Measurements from ENCODE around the gene POU5F1.

POU5F1 gene

DNA sequence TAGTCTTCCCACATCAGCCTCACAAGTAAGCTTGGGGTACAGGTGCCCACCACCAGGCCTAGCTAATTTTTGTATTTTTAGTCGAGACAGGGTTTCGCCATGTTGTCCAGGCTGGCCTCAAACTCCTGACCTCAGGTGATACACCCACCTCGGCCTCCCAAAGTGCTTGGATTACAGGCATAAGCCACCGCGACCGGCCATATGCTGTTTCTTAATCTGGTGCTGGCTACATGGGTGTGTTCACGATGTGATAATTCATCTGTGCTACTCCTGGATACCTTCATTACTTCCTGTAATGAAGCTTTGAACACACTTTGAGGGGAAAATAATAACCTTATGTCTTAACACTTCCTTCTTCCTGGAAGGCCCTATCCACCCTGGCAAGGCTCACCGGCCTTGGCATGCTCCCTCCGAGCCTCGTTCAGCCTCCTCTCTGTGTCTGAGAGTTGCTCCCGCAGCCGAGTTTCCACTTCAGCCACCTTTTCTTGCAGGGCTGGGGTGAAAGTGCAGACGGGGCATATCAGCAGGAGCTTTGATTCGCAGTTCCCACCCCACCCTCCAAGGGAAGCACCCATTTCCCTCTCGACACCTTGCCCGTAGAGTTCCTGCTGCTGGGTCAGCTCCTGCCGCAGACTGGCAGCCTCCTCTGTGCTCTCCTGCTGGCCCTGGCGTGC, 26.0 kb downstream of the POU5F1 start:
- in situ Hi-C loops (cut with HindIII; ENCODE audit: low sequenced_read_pairs) = no loop called here

DNA sequence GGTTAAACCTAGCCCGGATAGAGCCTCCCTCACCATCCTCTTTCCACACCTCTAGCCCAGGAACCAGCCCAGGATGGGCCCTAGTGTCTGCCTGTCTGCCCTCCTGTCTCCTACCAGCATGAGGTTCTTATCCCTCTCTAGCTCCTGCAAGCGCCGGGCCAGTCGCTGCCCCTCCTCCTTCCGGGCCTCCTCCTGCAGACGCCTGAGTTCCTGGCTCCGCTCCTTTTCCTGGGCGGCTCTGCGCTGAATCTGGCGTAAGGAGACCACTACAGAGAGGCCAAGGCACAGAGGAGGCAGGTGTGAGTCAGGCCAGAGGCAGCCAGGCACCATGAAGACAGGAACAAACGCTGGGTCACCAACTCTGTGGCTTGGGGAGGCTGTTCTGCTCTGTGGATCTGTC, 27.3 kb downstream of the POU5F1 start:
- in situ Hi-C loops (cut with HindIII; ENCODE audit: low sequenced_read_pairs) = no loop called here

DNA sequence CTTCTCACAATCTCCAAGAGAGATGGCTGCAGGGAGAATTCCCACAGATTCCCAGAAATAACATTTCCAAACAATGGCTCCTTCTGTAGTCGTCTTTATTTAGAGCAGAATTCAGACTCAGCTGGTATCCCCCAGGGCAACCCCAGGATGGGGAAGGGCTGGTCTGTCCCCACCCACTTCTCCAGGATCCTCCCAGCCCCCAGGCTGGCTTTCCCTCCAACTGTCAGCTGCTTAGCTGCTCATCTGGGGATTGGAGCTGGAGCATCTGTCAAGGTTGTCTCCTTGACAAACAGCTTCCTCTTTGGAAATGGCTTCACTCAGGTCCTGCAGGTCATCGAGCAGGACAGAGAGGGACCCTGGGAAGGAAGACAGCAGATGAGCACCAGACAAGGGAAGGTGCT, 28.1 kb downstream of the POU5F1 start:
- in situ Hi-C loops (cut with HindIII; ENCODE audit: low sequenced_read_pairs) = no loop called here

DNA sequence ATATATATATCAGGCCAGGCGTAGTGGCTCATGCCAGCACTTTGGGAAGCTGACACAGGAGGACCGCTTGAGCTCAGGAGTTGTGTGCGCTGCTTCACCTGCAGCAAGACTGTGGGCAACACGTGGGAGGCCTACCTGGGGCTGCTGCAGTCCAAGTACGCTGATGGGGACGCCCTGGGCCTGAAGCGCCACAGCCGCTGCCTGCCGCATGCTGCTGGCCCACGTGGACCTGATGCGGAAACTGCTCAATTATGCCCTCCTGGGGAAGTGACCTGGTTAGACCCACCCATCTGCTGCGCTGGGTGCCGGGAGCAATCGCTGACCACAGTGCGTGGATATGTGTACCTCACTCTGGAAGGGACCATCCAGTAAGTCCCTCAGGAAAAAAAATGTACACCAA, 29.8 kb downstream of the POU5F1 start:
- in situ Hi-C loops (cut with HindIII; ENCODE audit: low sequenced_read_pairs) = no loop called here

DNA sequence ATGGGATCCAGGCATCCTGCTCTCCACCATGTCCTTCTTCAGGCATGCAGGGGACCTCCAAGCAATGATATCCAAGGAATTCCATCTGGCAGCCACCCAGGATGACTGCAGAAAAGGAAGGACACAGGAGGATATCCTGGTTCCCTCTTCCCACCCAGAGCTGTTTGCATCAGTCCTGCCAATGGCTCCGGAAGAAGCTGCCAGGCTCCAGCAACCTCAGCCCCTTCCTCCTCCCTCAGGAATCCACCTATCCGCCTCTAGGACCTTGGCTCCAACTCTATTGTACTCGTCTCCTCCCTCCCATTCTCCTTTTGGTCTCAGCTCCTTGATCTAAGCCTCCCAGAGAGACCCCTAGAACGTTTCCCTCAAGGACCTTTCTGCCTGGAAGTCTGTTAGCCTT, 30.9 kb downstream of the POU5F1 start:
- in situ Hi-C loops (cut with HindIII; ENCODE audit: low sequenced_read_pairs) = no loop called here

DNA sequence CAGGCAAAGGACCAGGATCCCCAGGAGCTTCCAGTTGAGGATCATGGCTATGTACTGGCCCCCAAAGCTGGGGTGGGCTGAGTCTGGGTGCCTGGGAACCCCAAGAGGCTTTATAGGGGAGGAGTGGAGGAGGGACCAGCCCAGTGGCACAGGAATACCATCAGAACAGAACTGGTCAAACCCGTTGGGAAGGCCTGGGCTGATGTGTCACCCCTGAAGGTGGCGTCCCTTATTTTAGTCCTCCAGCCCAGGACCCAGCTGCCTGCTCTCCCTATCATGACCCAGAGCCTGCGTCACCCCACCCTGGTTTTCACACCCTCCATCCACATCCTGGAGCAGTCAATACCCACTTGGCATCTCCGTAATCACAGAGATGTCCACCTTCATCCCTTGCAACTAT, 31.5 kb downstream of the POU5F1 start, which contains the start of gene PSORS1C2:
Gene PSORS1C2, minus strand, starts transcription at position 85 of the 400 bp plus-strand sequence. Its CDS starts 40 bp downstream, at position 45.
- in situ Hi-C loops (cut with HindIII; ENCODE audit: low sequenced_read_pairs) = no loop called here

DNA sequence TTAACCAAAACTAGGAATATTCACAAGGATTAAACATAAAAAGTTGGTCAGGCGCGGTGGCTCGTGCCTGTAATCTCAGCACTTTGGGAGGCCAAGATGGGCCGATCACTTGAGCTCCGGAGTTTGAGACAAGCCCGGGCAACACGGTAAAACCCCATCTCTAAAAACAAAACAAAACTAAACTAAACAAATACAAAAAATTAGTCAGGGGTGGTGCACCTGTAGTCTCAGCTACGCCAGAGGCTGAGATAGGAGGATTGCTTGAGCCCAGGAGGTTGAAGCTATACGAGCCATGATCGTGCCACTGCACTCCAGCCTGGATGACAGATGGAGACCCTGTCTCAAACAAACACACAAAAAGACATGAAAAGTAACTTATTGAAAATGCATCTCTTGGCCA, 34.8 kb downstream of the POU5F1 start:
- in situ Hi-C loops (cut with HindIII; ENCODE audit: low sequenced_read_pairs) = no loop called here

DNA sequence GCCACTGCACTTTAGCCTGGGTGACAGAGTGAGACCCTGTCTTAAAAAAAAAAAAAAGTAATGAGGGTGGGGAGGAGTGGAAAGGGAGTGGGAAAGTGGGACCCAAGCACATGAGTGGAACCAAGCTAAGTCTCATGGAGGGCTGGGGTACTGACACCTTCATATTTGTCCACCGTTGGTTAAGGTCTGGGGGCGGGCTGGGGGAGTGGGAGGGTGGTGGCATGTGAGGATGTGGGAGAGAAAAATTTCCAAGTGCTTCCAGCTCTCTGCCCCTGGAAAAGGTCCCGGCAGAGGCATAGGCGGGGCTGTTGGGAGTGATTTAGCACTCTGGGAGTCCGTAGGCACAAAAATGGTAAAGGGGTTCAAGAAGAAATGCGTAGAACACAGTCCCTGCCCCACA, 37.7 kb downstream of the POU5F1 start:
- in situ Hi-C loops (cut with HindIII; ENCODE audit: low sequenced_read_pairs) = no loop called here

DNA sequence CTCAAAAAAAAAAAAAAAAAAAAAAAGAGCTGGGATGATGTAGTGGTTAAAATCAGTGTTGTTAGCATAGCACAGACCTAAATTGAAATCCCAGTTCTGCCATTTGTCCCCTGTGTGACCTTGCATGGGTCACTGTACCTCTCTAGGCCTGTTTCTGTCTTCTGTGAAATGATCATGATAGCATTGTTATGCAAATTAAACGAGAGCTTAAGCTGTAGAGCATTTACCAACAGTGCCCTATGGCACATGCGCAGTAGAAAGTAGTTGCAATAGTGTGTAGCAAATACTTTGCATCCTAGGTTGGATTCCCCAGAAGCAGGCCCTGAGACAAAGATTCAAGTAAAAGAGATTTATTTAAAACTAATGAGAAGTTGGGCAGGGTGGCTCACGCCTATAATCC, 38.9 kb downstream of the POU5F1 start:
- in situ Hi-C loops (cut with HindIII; ENCODE audit: low sequenced_read_pairs) = no loop called here

DNA sequence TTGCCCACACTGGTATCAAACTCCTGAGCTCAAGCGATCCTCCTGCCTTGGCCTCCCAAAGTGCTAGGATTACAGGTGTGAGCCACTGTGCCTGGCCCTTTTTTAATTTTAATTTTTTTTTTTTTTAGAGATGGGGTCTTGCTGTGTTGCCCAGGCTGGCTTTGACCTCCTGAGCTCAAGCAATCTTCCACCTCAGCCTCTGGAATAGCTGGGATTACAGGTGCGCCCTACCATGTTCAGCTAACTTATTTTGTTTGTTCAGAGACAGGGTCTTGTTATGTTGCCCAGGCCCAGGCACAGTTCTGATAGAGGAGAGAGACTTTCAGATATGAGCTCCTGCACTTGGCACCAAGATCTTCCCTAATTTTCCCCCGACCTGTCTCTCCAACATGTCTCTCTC, 39.7 kb downstream of the POU5F1 start:
- in situ Hi-C loops (cut with HindIII; ENCODE audit: low sequenced_read_pairs) = no loop called here

DNA sequence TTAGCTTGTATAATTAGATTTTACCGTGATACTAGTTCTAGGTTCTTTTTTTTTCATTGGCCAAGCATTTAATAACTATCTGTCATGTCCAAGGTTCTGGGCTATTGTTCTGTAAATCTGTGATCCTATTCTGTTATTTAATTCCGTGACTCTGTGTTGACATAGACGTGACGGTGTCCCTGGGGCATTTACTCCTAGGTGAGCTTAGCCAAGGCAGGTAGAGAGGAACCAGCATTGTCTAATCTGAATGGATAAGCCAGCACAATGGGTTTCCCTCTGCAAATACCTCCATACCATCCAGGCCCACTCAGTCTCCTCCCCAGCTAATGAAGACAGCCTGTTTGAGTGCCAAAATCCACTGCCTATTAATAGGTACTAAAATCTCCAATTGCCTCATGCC, 41.4 kb downstream of the POU5F1 start:
- in situ Hi-C loops (cut with HindIII; ENCODE audit: low sequenced_read_pairs) = loop anchor here (5.0 kb wide), 1 partner anchor 53 kb away; no protein-coding TSS in a partner anchor

DNA sequence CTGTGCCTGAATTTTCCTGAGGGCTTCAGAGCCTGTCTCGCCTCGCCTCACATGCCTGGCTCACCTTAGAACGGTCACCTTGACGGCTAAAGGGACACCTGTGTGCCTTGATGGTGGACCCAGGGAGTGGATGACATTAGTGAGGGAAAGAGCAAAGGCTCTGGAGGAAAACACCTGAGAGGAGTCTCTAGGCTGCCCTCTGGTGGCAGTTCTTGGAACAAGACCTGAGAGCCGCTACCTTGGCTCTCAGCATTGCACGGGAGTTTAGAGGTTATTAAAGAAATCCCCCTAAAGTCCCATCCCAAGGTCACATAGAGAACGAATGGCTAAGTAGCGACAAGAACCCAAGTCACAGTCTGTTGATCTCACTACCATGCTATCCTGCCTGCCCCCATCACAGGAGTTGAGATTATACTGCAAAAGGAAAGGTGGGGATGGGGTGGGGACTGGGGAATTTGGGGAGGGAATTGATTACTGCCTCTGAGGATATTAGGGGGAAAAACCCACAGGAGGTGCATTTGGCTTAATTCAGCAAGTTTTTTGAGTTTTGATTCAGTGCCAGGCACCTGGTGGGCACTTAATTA, 42.3 kb downstream of the POU5F1 start:
- in situ Hi-C loops (cut with HindIII; ENCODE audit: low sequenced_read_pairs) = loop anchor here (5.0 kb wide), 1 partner anchor 54 kb away; no protein-coding TSS in a partner anchor

DNA sequence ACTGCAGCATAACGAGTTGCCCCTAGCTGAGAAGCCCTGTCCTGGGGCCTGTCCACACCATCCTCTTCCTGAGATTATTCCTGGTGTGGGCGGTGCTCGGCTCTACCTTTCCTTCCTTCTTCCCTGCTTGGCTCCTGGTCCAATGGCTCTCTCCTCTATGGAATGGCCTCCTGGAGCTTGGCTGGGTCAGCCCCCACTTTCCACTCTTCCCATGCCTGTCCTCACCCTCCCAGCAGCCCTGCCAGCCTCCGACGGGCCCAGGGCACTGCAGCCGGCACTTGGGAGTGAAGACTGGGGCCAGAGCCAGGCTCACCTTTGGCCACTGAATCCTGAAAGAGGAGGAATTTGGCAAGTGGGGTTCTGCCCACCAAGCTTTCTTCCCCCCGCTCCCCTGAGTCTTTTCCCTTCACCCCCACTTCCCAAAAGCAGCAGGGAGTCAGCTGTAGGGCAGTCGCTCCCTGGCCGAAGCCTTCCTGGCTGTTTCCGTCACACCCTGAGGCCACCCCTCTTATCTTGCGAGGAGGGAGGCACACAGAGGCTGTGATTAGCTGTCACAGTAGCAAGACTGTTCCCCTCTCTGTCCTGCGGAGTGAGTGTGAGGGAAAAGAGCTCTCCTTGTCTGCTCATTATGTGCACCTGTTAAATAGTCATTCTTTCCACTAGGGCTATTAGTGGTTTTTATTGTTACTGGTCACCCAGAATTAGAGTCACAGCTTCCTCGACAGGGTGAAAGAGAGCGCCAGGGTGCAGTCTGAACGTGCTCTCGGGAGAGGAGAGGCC, 43.9 kb downstream of the POU5F1 start:
- in situ Hi-C loops (cut with HindIII; ENCODE audit: low sequenced_read_pairs) = loop anchor here (5.0 kb wide), 1 partner anchor 56 kb away; no protein-coding TSS in a partner anchor

DNA sequence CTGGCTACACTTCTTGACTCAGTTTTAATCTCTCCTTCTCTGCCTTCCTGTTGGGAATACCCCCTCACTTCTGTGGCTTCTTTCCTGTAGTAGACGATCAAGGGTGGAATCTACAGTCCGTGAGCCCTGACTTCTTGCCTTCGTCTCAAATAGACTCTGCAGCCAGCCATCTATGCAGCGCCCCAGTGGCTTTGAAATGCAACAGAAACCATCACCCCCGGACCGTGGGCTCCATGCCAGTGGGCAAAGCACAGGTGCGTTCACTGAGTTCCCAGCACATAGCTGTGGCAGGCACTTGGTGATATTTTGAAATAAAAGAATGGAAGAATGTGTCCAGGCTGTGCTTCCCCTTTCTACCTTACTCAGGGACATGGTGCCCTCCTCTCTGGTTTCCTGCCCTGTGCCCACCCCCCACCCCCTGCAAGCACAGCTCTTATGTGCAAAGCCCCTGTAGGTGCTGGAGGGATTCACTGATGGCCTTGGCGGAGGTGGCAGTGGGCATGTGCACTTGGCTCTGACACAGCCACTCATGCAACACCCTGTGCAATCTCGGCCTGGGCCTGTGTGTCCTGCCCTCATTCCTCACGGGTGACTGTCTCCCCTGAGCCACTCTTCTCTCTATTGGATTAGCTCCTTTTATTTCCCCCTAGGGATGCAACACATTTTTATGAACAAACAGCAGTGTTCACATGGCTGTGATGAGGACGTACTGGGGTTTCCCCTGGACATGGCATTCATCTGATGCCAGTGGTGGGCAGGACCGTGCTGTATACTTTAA, 44.7 kb downstream of the POU5F1 start:
- in situ Hi-C loops (cut with HindIII; ENCODE audit: low sequenced_read_pairs) = loop anchor here (5.0 kb wide), 1 partner anchor 57 kb away; no protein-coding TSS in a partner anchor

DNA sequence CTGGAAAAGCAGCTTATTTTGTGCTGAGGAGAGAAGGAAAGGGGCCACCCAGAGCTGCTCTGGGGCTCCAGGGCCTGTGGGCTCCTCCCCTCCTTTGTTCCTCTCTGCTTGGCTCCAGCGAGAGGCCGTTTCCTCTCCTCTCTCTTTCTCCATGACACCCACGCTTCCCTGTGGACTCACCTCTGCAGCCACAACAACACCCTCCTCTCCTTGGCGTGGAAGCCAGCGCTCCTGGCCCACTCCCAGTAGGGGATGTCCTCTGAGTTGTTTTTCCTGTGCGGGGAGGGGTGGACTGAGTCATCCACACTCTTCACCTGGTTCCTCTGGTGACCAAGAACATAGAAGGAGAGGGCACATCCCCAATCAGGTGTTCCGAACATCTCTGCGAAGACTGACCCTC, 45.3 kb downstream of the POU5F1 start:
- in situ Hi-C loops (cut with HindIII; ENCODE audit: low sequenced_read_pairs) = loop anchor here (5.0 kb wide), 1 partner anchor 57 kb away; no protein-coding TSS in a partner anchor

DNA sequence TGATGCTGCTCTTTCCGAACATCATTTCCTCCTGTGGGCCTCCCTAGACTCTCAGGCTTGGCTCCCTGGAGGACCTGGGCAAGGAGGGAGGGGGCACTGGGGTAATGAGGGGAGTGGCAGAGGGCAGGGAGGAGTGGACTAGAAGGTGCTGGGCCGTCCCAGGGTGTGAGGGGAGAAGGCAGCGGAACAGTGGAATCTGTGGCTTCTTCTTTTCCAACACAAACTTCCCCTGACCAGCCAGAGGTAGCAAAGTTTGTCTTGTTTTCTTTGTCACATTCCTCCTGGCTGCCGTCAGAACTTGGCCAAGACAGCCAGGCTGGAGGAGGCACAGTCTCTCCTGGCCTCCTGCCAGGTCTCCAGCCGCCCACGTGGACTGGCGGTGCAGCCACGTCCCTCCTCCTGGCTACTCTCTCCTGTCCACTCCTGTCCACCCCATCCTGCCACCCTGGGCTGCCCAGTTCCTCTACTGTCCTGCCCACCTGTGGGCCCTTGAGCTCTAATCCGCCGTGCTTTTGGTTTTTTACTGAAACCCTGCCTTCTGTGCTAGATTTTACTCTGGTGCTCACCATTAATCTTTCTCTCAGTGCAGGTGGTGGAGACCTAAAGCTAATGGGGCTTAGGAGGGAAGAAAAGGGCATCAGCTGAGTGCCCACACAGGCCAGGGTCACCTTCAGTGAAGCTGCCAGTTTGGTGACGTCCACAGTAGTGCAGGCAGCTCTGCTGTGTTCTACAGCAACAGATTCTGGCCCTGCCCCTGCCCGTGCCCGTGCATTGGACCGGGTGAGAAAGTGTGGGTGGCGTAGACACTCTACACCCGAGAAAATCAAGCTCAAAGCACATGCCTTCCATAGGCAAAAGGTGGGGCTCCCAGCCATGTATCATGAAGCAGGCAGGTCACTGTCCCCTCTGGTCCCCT, 47.4 kb downstream of the POU5F1 start:
- in situ Hi-C loops (cut with HindIII; ENCODE audit: low sequenced_read_pairs) = no loop called here

DNA sequence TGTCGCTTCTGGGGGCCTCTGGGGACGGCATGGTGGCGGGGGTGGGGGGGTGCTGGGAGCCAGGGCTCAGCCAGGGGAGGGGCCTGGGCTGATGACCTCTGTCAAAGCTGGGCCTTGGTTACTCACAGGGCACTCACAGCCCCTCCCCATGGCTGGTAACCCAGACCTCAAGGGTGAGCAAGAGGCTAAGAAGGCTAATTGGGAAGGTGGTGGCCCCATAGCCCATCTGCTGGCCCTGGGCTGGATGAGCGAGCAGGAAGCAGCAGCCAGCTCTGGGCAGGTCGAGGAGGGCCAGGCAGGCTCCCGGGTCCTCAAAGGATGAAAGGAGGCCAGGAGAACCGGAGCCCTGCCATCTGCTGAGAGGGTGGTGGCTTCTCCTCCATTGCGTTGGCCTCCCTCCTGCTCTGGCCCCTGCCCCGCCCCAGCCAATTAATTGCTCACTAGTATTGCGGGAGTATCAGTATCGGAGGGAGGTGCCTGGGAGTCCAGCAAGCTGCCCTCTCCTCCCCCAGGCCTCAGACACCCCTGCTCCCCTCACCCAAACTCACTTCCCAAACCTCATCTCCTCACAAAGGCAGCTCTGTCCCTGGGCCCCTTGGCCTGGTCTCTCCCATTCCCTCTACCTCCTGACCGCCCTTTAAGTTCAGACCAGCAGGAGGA, 49.2 kb downstream of the POU5F1 start:
- in situ Hi-C loops (cut with HindIII; ENCODE audit: low sequenced_read_pairs) = no loop called here

DNA sequence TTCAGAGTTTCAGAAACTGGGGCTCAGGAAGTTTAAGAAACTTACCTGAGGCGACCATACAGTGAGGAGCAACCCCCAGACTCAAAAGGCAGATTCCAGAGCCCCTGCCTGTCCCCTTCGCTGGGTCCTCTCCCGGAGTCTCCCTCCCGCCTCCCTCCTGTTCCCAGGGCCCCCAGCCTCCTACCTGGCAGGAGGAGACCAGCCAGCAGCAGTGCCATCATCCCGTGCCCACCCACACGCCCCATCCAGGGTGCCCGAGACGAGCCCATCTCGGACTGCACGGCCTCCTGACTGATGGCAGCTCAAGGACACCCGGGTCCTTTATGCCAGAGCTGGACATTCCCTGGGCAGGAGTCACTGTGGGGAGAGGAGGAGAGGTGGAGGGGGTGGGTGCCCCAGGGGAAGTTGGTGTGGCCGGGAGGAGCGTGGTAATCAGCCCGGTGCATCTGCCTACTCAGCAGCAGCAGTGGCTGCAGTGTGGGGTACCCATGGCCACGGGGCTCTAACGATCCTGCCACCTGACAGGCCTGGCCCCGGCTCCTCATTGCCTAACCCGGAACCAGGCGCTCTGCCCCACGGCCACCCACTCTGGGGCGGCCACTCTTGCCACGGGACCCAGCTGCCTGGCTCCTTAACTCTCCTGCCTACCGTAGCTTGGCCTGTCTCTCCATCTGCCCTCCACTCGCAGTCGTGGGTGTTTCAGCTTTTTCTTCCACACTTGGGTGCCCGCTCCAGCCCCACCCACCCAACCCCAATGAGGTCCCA, 50.1 kb downstream of the POU5F1 start, which contains the start of gene CDSN:
Gene CDSN, minus strand, starts transcription at position 296 of the 765 bp plus-strand sequence. Its CDS starts 27 bp downstream, at position 269.
- in situ Hi-C loops (cut with HindIII; ENCODE audit: low sequenced_read_pairs) = no loop called here
